CD1c-positive myeloid dendritic cell (primary cell): ENCODE data around the gene HPCA.

Source experiments
- DNase-seq: peaks from one replicate; pipeline ENCODE4 v3.0.0-alpha.2; 2016; ENCODE audit errors: extremely low spot score

The HPCA gene

DNA sequence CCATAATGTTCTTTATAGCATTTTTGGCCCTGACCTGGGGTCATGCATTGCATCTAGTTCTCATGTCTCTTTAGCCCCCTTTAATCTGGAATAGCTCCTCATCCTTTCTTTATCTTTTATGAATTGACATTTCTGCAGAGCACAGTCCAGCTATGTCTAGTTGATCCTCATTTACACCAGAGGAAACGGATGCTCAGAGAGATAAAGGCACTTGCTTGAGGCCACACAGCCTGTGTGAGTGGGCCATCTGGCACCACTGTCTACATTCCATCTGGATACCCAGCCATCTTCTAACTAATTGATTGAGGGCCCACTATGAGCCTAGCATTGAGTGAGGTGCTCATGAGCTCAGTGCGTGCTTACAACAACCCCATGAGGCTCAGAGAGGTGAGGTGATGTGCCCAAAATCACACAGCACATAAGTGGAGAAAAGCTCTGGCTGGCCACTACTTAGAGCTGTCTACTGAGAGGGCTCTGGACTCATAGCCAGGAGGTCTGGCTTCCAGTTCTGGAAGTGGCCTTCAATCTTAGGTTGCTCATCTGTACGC, 3.5 kb downstream of the HPCA start:
- no peak for DNase-seq

DNA sequence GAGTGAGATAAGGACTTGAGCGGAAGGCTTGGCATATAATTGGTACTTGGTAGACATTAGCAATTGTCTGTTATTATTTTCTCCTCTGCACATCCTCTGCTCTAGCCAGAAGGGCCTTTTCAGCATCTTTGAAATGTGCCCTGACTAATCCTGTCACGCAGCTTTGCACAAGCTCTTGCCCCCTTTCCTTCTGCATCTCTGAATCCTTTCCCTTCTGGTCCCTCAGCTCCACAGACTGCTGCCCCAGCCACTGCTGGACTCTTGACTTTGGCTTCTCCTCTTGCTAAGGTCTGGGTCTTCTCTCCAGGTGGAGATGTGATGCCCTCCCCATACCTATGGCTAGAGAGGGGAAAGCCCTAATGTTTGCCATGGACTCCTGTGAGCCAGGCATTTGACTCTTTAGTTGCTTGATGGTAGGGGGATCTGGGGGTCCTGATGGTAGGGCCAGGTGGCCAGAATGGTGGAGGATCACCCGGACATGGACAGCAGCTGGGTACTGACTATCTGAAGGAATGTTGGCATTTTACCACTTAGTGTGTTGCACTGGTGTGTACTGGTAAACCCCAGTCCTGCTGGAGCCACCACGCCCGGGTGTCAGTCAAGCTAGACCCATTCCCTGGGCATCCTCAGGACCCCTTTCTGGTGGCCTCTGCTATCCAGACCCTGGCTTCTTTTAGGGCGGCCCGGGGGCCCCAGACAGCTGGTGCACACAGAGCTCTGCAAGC, 4.4 kb downstream of the HPCA start:
- no peak for DNase-seq

DNA sequence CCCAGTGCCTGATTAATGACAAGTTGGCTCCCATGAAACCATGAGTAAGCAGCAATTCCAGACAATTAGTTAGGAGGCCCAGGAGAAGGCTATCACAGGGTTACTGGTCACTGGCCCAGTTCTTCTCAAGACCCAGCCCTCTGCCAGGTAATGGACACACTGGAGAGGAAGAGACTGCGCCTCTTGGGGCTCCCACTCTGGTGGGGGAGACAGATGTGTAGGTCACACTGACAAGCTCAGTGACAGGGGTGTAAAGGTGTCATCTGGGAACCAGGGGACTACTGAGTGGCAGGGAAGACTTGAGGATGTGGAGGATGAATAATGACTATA, 4.9 kb downstream of the HPCA start:
- no peak for DNase-seq

DNA sequence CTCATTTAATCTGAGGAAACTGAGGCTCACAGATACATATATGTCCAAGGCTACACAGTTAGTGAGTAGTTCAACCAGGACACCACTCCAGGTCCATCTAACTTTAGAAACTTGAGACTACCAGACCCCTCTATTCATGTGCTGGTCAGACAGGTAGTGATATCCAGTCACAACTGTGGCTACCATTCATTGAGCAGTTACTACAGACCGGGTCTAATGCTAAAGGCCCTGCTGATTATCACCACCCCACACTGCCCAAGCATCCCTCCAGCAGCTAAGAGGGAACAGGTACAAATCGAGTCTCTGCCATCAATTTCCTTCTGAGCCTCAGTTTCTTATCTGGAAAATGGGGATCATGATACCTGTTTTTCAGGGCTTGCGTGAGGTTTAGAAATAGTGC, 5.3 kb downstream of the HPCA start:
- no peak for DNase-seq

DNA sequence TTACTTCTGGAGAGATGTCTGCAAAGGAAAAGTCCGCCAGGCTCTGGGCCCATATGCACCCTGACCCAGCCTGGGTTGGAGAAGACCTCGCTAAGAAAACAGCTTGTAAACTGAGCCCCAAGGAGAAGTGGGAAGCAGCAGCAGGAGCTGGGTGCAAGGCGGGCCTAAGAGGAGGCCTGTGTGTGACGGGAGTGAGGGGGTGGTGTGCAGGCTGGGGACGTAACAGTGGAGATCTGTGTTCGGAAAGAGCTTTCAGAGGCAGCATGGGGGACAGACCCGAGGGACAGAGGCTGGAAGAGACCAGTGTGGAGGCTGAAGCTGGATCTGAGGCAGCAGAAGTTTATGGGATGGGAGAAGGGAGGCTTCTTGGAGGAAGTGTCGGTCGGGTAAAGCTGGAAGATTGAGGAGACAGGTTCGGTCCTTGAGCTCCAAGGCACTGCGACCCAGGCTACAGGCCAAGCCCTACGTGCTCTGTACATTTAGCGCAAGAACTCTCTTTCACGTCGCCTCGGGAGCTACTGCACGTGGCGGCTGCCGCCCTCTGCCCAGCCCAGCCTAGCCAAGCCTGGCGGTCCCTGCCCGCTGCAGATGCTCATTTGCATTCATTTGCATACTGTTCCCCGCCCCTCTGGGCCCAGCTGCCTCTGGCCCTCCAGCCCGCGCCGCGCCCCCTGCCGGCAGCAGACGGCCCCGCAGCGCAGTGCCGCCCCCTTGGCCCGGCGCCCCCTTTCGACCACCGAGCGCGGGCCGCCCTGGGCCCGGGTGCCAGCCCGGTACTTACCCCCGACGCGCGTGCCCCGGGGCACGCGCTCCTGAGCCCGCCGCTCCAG, 6.3 kb downstream of the HPCA start:
- peak; percentile 21 for DNase-seq

DNA sequence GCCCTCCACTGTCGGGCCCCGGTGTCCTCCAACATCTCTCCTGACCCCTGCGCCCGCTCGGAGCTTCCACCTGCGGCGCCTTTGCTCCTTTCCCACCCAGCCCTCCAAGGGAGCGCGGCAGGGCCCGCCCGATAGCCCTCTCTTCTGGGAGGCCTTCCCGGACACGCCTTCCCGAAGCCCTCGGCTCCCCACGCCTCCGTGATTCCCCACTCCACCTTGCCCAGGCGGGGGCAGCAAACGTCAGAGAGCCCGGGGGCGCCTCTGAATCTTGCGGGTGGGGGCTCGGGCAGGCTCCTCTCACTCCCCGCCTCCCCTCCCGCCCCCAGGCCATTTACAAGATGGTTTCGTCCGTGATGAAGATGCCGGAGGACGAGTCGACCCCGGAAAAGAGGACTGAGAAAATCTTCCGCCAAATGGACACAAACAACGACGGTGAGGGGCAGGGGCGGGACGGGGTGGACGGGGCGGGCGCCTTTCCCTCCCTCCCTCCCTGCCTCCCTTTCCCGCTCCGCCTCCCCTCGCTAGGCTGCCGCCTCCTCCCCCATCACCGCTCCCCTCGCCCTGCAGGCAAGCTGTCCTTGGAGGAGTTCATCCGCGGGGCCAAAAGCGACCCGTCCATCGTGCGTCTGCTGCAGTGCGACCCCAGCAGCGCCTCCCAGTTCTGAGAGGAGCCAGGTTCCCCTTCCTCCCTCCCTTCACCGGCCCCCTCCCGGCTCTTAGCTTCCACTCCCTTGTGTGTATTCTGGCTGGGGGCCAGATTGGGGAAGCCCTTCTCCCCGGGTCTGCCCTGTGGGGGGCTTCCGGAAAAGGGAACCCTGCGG, 7.1 kb downstream of the HPCA start:
- no peak for DNase-seq

DNA sequence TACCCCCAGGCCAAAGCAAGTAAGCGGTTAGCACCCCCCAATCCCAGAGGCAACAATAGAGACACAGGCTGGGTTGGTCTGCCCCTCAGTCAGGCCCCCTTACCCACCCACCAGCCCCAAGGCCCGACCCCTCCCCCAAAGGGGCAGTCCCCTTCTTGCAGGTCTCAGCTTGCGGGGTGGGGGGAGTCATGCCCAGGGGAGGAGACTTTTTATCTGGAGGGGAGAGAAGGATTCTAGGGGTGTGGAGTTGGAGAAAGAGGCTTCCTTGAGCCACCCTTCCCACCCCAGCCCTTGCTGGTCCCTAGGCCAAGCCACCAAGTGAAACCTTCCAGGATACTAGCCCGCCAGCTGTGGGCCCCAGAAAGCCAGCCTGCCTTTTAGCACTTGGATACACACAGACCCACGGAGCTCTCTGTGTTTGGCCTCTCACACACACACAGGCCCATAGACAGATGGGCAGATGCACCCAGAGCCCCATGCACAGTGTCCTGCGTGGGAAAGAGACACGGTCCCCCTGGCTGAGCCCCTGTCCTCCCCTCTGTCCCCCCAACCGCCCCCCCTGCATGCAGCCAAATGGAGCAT, 7.8 kb downstream of the HPCA start:
- no peak for DNase-seq

DNA sequence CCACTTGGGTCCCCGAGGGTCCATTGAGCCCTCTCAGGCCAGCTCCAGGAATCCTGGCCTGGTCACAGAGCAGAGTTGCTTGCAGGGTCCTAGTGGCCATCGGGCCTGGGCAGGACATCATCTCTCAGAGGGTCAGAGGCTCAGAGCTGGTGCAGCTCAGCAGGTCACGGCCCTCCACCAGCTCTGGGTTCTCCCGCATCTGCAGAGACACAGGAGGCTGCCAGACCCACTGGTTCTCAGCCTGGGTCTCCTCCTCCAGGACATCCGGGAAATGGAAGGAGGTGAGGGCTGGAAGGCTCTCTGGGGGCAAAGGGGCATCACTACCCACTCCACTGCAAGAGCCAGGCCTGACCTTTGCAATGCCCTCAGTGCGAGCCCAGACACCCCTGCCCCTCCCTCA, 8.4 kb downstream of the HPCA start:
- no peak for DNase-seq

DNA sequence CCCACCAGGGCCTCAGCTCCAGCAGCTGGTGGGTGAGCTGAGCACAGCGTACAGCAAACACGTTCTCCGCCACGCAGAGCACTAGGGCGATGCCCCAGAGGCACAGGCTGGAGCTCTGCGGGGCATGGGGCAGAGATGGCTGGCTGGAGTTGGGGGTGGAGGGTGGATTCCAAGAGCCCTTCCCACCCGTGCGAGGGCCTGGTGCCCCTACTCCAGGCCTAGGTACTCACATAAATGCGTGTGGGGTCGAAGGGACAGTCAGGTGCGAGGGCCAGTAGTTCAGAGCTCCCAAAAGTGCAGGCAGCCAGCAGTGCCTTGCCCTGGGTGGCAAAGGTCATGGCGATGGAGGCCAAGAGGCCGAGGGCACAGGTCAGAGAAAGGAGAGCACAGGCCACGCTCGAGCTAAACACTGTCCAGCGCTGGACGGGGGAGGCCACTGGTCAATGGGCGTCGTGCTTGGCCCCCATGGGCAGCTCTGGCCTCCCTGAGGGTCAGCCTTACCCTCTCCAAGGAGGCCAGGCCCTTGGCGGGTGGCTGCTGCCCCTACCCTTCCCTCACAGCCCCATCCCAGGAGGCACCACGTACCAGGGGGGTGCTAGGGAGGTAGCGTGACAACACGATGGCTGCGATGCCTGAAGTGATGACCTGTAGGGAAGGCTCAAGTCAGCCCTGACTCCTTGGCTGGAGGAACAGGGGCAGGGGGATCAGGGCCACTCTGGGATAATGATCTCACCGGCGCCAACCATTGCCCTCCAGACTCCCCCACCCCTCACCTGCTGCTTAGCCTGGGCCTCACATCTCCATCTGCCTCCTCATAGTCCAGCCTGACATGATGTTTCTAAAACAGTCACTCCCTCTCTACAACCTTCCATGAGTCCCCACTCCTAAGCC, 9.3 kb downstream of the HPCA start:
- DNase-seq: no peak

DNA sequence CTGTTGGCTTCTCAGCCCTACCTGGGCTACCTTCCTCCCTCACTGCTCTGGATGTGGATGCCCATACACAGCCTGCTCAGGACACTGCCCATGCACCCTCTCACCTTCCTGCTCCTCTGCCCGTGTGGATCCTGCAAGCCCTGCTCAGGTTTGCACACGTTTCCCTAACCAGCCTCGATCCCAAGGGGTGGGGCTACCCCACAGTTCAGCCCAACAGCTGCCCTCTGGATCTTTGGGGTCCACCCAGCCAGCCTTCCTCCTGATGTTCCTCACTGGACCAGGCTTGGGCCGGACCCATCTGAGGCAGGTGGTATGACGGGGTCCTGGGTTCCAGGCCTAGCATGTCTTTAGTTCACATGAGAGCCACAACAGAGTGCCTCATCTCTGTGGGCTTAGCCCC, 10.2 kb downstream of the HPCA start:
- no peak for DNase-seq

DNA sequence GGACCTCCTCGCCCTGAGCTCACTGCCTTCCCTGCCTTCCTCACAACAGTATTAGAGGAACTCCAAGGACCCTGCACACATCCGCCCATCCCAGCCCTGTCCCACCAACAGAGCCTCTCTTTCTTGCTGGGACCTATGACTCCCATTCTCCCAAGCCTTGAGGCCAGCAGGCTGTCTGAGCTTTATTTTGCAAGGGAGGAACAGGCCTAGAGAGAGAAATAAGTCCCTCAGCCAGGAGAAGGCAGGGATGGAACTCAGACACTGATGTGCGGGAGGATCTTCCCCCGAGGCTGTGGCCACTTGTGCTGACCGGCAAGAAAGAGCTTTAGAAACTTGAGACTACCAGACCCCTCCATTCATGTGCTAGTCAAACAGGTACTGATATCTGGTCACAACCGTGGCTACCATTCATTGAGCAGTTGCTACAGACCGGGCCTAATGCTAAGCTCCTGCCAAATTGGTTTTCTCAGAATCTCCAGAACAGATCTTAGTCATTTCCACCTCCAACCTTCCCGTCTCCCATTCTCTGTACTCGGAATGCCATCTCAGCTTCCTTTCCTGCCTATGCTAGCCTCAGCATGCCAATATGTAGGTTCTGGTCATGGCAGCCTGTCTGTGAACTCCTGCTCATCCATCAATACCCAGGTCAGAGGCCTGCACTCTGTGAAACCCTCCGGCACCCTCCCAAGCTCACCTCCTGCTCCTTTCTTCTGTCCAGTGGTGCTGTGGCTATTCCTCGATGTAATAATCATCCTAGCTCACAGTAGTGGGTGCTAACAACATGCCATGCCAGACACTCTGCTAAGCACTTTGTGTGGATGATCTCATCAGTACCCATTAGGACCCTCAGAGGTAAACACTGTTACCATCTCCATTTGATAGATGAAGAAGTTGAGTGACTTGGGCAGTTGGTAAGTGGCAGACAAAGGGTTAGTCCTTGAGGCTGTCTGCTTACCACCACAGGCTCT, 11.1 kb downstream of the HPCA start:
- DNase-seq: no peak

DNA sequence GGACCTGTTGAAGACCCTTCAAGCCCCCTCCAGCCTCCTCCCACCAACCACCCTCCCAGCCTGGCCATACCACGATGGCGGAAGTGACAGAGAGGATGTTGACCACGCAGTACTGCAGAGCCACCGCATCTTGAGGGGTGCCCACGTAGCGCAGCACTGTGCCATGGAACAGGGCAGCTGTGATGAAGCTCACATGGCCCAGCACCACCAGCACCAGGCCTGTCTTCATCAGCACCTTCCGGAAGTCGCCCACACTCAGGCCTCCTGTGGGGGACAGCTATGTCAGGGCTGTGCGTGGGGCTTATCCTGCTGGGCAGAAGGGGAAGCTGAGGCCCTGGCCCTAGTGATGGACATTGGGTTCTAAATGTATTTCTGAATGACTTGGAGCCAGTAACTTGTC, 11.8 kb downstream of the HPCA start:
- no peak for DNase-seq

DNA sequence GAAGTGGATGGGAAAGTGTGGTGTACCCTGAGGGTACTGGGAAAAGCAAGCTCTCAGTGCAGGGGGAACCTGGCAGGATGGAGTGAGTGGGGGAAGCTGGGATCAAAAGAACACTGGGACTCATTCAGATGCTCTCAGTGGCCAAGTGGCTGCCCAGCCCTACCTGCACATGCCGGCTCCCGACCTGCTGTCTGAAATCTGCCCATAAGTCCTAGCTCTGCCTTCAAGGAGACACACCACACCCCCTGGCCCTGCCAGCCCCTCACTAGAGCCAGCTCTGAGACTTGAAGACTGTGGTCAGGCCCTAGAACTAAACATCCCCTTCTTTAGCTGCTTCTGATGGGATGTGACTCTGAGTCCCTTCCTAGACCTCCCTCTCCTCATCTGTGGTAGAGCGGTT, 12.7 kb downstream of the HPCA start:
- DNase-seq: no peak

DNA sequence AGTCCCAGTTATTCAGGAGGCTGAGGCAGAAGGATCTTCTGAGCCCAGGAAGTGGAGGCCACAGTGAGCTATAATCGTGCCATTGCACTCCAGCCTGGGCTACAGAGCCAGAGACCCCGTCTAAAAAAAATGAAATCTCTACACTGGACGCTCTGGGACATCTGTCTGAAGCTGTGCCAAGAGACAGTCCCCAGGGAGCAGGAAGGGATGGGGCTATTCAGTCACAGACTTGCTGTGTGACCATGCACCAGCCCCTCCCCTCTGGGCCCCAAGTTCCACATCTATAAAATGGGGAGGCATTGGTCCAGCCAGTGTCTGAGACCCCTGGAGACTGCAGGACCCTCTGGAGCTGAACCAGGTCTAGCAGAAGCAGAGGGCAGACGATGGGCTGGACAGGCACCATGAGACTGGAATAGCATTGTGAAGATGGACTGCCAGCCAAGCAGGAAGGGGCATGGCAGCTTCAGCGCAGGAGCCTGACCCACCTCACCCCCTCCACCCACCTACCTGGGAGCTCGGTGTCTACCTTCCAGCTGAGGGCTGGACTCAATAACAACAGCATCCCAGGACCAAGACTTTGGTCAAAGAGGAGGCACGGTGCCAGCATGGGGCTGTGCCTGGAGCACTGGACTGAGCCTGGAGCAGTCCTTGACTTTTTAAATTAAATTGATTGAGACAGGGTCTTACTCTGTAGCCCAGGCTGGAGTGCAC, 13.4 kb downstream of the HPCA start:
- no peak for DNase-seq

DNA sequence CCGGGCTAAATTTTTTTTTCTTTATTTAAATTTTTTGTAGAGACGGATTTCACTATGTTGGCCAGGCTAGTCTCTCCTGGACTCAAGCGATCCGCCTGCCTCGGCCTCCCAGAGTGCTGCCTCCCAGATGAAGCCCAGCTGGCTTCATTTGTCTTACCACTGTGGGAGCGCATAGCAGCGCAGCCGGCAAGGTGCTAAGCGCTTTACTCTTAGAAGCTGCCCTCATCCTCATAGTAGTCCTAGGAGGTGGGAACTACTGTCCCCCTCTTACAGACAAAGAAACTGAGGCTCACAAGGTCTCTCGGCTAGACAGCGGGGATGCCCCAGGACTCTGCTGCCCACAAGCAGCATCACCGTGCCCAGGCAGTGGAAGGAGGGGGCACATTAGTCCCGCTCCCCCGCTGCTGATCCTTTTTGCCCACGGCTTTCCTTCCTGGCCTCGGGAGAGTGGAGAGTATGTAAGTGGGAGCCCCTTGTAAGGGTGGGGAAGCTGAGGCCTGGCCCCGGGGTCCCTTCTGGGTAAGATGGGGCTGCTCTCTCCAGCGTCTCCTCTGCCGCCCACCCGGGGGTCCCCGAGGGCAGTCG, 14.2 kb downstream of the HPCA start:
- no peak for DNase-seq

DNA sequence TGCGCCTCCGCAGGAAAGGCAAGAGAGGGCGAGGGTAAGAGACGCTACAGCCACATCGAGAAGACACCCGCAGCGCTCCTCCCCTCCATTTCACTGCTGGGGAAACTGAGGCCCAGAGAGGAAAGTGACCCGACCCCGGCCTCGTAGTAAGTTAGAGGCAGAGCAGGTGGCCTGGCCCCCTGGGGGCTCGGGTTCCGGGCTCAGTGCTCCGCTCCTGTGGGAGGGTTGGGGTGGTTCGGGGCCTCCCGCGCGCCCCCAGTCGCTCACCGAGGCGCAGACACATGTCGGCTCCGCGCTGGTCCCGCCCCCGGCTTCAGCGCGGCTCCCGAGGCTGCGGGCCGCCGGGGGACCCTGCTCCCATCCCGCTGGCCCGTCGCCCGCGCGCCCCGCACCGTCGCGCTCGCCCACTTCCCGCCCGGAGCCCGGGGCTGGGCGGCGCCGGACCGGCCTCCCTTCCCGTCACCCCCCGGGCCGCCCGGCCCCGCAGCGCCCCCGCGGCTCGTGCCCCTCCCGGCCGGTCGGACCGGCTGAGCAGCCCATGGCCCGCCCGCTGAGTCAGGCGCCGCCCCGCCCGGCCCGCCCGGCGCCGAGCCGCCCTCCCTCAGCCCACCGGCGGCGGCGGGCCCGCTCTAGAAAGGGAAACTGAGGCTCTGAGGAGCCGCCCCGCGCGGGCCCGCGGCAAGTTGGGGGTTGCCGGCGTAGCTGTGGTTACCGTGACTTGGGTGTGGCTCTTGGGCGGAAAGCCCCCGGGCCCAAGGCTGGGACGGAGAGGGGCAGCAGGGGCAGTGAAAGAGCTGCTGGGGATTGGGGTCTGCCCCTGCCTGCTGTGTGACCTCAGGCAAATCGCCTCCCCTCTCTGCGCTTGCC, 14.9 kb downstream of the HPCA start, which contains the start of gene TMEM54:
Gene TMEM54, minus strand, starts transcription at position 434 of the 867 bp plus-strand sequence. Its CDS starts 151 bp downstream, at position 283.
- DNase-seq: peak; percentile 24

DNA sequence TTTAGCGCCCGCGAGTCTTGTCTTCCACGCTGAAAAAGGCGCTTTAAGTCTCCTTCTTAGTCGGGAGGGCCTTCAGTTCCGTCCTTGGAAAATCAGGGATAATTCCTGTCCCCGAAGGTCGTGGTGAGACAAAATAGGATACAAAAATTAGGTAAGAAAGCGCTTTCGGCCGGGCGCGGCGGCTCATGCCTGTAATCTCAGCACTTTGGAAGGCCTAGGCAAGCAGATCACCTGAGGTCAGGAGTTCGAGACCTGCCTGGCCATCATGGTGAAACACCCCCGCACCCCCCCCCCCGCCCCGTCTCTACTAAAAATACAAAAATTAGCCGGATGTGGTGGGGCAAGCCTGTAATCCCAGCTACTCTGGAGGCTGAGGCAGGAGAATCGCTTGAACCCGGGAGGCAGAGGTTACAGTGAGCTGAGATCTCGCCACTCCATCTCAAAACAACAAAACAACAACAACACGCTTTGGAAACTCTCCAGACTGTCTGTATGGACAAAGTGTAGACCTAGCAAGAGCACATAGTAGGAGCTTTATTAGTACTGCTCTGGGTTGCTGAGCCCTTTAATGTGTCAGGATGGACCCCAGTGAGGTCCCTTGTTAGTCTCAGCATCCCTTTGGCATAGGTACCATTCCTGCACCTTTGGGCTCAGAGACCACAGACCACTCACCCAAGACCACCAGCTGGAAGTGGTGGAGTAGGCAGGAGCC, 15.7 kb downstream of the HPCA start:
- DNase-seq: no peak
